HUES48 (cell line): ENCODE results near the gene KCNK5.

Experiments used
- H3K27ac ChIP-seq: one replicate; pipeline ENCODE4 v1.7.0; 2013; ENCODE audit warnings: low read depth, low read length, inconsistent platforms
- H3K27me3 ChIP-seq: 2 replicates; pipeline ENCODE4 v1.6.1; 2013; ENCODE audit warnings: mild to moderate bottlenecking, low read length; ENCODE audit not compliant: control insufficient read depth, insufficient read depth
- H3K36me3 ChIP-seq: 2 replicates; pipeline ENCODE4 v1.6.1; 2013; ENCODE audit warnings: low read length; ENCODE audit not compliant: control insufficient read depth, insufficient read depth
- H3K4me1 ChIP-seq: 2 replicates; pipeline ENCODE4 v1.6.1; 2013; ENCODE audit warnings: mild to moderate bottlenecking, low read length; ENCODE audit not compliant: control insufficient read depth, insufficient read depth
- H3K4me3 ChIP-seq: 2 replicates; pipeline ENCODE4 v1.5.1; 2013; ENCODE audit warnings: mild to moderate bottlenecking, low read depth, low read length
- H3K9ac ChIP-seq: 2 replicates; pipeline ENCODE4 v1.6.1; 2013; ENCODE audit warnings: mild to moderate bottlenecking, low read depth, low read length, moderate library complexity
- H3K9me3 ChIP-seq: 2 replicates; pipeline ENCODE4 v1.6.1; 2013; ENCODE audit warnings: low read length; ENCODE audit not compliant: control insufficient read depth, insufficient read depth

Gene KCNK5

DNA sequence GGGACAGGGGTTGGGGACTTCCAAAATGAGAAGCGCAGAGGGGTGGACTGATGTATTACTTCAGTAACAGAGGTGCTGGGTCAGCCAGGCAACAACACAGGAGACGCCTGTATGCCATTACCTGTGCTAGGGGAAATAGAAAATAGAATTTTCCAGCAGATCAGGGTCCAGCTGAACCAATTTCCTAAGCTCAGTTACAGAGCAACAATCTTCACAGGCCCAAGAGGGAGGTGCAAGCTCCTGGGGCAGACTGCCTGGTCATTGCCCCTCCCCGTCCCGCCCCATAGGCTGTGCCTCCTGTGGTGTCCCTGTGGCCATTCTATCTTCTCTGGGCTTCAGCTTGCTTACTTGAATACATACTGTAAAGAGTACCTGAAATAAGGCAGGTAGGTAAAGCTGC is 3.7 kb downstream of the KCNK5 start:
- Histone ChIP-seq H3K36me3 (peaks cover 3% of the 10 kb centered on the region; the same call in 1 of the 2 replicates), H3K27ac (no peak overlapping the region), H3K27me3 (no peaks in the 10 kb centered on the region), H3K4me3 (no peak overlapping the region), H3K9ac (no peak overlapping the region), H3K4me1 (peaks cover 43% of the 10 kb centered on the region), H3K9me3 (no peaks in the 10 kb centered on the region)

GRCh38 chr6:39224523-39225182 is 4.6 kb downstream of the KCNK5 start:
- H3K27me3 ChIP-seq = no peaks in the 10 kb centered on the region
- peaks cover 39% of the 10 kb centered on the region for H3K4me1 ChIP-seq
- no peaks in the 10 kb centered on the region for H3K9me3 ChIP-seq
- no peak overlapping the region for H3K4me3 ChIP-seq
- no peak overlapping the region for H3K27ac ChIP-seq
- H3K9ac ChIP-seq = no peak overlapping the region
- H3K36me3 ChIP-seq = peaks cover 3% of the 10 kb centered on the region; the same call in 1 of the 2 replicates

- peaks cover 3% of the 10 kb centered on the region; the same call in 1 of the 2 replicates for H3K36me3 ChIP-seq
- H3K27ac ChIP-seq = no peak overlapping the region
- no peak overlapping the region for H3K9ac ChIP-seq
Measured at GRCh38 chr6:39224011-39224410, 5.3 kb downstream of the KCNK5 start.

GRCh38 chr6:39223555-39223954 is 5.7 kb downstream of the KCNK5 start:
- Histone ChIP-seq H3K4me3 (no peak overlapping the region), H3K36me3 (peaks cover 3% of the 10 kb centered on the region; the same call in 1 of the 2 replicates), H3K9me3 (no peaks in the 10 kb centered on the region), H3K27me3 (no peaks in the 10 kb centered on the region), H3K9ac (no peak overlapping the region), H3K4me1 (peaks cover 45% of the 10 kb centered on the region), H3K27ac (no peak overlapping the region)

More at GRCh38 chr6:39224011-39224410, 5.3 kb downstream of the KCNK5 start:
- no peak overlapping the region for H3K4me3 ChIP-seq
- H3K27me3 ChIP-seq = no peaks in the 10 kb centered on the region
- H3K4me1 ChIP-seq = peaks cover 41% of the 10 kb centered on the region
- H3K9me3 ChIP-seq = no peaks in the 10 kb centered on the region

DNA sequence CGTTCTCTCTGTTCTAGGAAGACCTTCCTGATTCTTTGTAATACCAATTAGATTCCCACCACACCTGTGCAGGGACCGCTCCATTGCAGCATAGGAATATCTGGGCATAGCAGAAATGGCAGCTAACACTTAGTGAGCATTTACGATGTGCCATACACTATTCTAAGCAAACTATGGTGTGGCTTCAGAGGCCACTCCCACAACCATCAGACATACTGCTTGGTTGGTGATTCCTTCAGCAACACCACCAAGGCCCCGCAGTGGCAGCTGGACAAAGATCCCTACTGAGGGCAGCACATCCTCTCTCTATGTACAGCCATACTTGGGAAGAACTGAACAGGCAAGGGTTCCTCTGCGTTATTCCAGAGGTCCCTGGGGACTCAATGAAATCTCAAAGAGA is 6.2 kb downstream of the KCNK5 start:
- no peaks in the 10 kb centered on the region for H3K9me3 ChIP-seq
- no peak overlapping the region for H3K9ac ChIP-seq
- H3K27me3 ChIP-seq = no peaks in the 10 kb centered on the region
- H3K36me3 ChIP-seq = peaks cover 3% of the 10 kb centered on the region; the same call in 1 of the 2 replicates
- peaks cover 45% of the 10 kb centered on the region for H3K4me1 ChIP-seq
- no peak overlapping the region for H3K4me3 ChIP-seq
- H3K27ac ChIP-seq = no peak overlapping the region

DNA sequence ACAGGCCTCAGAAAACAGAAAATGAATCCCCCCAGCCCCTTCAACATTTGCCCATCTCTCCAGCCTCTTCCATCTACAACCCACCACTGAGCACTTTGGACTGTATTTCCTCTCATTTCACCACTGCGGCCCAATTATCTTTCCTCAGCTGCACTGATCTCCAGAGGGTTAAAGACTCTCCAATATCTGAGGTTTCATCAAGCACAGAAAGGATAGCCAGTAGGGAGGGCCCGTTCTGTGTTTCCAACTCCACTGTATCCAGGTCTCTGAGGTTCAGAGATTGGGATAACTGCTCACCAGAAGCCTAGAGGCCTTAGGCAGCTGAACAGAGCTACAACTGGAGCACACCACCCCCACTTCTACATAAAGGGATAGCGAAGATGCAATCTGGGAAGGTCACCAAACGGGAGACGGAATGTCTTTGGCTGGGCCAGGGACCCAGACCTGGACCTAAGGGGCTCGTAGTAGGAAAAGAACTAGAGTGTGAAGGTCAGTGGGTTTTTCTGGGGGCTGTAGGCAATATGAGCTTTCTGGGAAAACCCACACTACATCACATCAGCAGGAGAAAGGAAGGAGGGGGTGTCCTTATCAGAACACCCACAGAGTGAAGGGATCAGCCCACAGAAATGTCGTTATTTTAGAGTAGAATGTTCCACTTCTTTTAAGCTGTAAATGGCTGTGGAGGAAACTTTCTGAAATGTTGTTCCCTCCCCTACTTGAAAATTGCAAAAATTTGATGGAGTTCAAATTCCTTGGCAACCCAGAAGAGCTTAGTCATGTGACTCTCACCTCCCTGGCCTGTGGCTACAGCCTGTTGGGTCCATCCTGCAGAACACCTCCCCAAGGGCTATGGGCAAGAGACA is 7.3 kb downstream of the KCNK5 start:
- H3K4me3 ChIP-seq = no peak overlapping the region
- no peak overlapping the region for H3K27ac ChIP-seq
- H3K4me1 ChIP-seq = peaks cover 43% of the 10 kb centered on the region
- no peaks in the 10 kb centered on the region for H3K9me3 ChIP-seq
- H3K9ac ChIP-seq = no peak overlapping the region
- H3K27me3 ChIP-seq = no peaks in the 10 kb centered on the region
- peaks cover 3% of the 10 kb centered on the region; the same call in 1 of the 2 replicates for H3K36me3 ChIP-seq

DNA sequence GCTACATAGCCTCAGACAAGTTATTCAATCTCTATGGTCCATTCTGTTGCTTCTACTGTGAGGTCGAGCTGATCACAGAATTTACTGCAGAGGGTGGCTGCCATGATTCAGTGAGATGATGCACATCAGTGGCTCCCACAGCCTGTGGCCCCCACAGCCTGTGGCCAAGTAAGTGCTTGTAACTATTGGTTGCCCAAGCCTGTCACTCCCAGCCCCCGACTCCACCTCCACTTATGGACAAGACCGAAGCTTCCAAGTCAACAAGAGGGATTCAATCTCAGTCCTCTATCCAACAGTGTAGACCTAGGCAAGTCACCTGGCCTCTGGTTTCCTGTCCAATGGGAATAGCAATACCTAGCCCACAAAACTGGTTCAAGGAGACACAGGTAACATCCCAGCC is 8.2 kb downstream of the KCNK5 start:
- Histone ChIP-seq H3K4me1 (peaks cover 36% of the 10 kb centered on the region), H3K9me3 (no peaks in the 10 kb centered on the region), H3K9ac (no peak overlapping the region), H3K36me3 (peaks cover 6% of the 10 kb centered on the region), H3K4me3 (no peak overlapping the region), H3K27me3 (no peaks in the 10 kb centered on the region), H3K27ac (no peak overlapping the region)

- Histone ChIP-seq H3K36me3 (peaks cover 11% of the 10 kb centered on the region), H3K9ac (no peak overlapping the region), H3K4me1 (peaks cover 21% of the 10 kb centered on the region)
Measured at GRCh38 chr6:39218868-39219567, 10.3 kb downstream of the KCNK5 start.

DNA sequence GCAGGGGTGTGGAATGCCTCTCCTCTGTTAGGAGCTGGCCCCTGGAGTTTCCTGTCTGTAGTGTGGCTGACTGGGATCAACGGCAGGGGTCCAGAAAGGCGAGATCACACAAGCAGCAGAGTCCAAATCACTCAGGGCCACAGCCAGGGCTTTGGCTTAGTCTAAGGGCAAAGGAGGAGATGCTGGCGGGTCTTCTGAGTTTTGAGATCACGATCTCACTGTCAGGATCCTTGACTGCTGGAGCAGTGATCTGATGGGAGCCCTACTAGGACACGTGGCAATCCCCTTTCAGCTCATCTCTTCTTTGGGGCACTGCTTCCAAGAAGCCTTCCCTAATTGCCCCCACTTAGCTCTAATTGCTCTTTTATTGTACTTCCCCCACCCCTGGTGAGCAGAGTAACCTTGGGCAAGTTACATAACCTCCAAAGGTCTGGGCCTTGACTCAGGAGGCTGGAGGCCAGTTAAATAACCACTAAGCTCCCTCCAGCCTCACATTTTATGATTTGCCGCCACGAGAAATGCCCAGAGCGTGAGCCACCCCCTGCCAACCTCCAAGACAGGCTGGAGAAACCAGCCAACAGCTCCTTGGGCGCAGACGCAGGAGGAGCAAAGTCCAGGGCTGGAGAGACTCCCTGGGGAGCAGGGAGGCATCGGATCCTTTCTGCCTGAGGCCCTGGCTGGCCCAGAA is 12.0 kb downstream of the KCNK5 start:
- Histone ChIP-seq H3K9me3 (no peaks in the 10 kb centered on the region), H3K4me3 (no peak overlapping the region), H3K27ac (no peak overlapping the region), H3K27me3 (no peaks in the 10 kb centered on the region), H3K9ac (no peak overlapping the region), H3K36me3 (peaks cover 10% of the 10 kb centered on the region), H3K4me1 (peaks cover 16% of the 10 kb centered on the region)

More at GRCh38 chr6:39218868-39219567, 10.3 kb downstream of the KCNK5 start:
- no peak overlapping the region for H3K4me3 ChIP-seq
- no peaks in the 10 kb centered on the region for H3K9me3 ChIP-seq
- no peak overlapping the region for H3K27ac ChIP-seq
- no peaks in the 10 kb centered on the region for H3K27me3 ChIP-seq

- Histone ChIP-seq H3K27ac (no peak overlapping the region), H3K4me1 (peaks cover 17% of the 10 kb centered on the region), H3K4me3 (no peak overlapping the region), H3K36me3 (peaks cover 10% of the 10 kb centered on the region), H3K27me3 (no peaks in the 10 kb centered on the region), H3K9me3 (no peaks in the 10 kb centered on the region), H3K9ac (no peak overlapping the region)
Measured at GRCh38 chr6:39215640-39216158, 13.6 kb downstream of the KCNK5 start.
